Suprapubic skin (tissue), 4 donors: ENCODE measurements around the gene TOLLIP. TPM values are rescaled to one million over a fixed set of nuclear protein-coding genes. Genes with fewer than 3 reads are reported as not detected.
"Not testable (repeated sequence)": the region's sequence is repeated elsewhere in the genome, so short reads cannot be mapped to it uniquely, and the experiment has no call there.

Source experiments
- DNase-seq, 2 donors: peaks; one replicate each; pipeline ENCODE4 v3.0.0-alpha.2; 2019; ENCODE audit warnings: low spot score in 2 of 2
- H3K27ac ChIP-seq: fragments of 200-600 bp; sonication (generic); one replicate; pipeline ENCODE4 v1.5.1; 2019
- H3K27me3 ChIP-seq: fragments of 200-600 bp; sonication (generic); one replicate; pipeline ENCODE4 v1.5.1; 2019
- H3K36me3 ChIP-seq: fragments of 200-600 bp; sonication (generic); one replicate; pipeline ENCODE4 v1.5.1; 2019
- H3K4me1 ChIP-seq: fragments of 200-600 bp; sonication (generic); one replicate; pipeline ENCODE4 v1.5.1; 2019
- H3K4me3 ChIP-seq: fragments of 200-600 bp; sonication (generic); one replicate; pipeline ENCODE4 v1.5.1; 2019; ENCODE audit warnings: mild to moderate bottlenecking
- H3K9me3 ChIP-seq: fragments of 200-600 bp; sonication (generic); one replicate; pipeline ENCODE4 v1.5.1; 2019
- EP300 ChIP-seq: sonication (generic); formaldehyde crosslinking; IDR thresholded peaks from one replicate; pipeline ENCODE4 v1.6.1; 2017; ENCODE audit warnings: antibody characterized with exemption
- POLR2A ChIP-seq, 2 donors: fragments of 450-650 bp; IDR thresholded peaks; one replicate each; pipeline ENCODE4 v1.6.1; 2017; ENCODE audit warnings: antibody characterized with exemption in 2 of 2, mild to moderate bottlenecking in 2 of 2, moderate library complexity in 2 of 2
- POLR2AphosphoS5 ChIP-seq, 3 donors: sonication (generic); formaldehyde crosslinking; IDR thresholded peaks; one replicate each; pipeline ENCODE4 v1.6.1; 2017; ENCODE audit warnings: antibody characterized with exemption in 3 of 3
- WGBS: methylation state at CpG from one replicate; pipeline ENCODE4 v1.1.5; 2018; 5-methylcytosine and 5-hydroxymethylcytosine counted together
- total RNA-seq, 4 donors: library from RNA; depleted of rRNA; stranded (reverse); fragments of >200 nt; gene quantifications; one replicate each; pipeline ENCODE4 v1.1.0, GENCODE V29; 2016
- TF ChIP-seq, protein P1 (sequence below), 2 donors: fragments of 200-600 bp in 1 of 2; fragments of 450-650 bp in 1 of 2; sonication (generic) in 1 of 2; IDR thresholded peaks; one replicate each; pipeline ENCODE4 v1.5.1; 2016 to 2019; ENCODE audit warnings: antibody characterized with exemption in 2 of 2, mild to moderate bottlenecking in 1 of 2, moderate library complexity in 1 of 2

TOLLIP gene
- total RNA-seq, 4 donors from 2014 or later: 96.6 to 105 (median 100) TPM

DNA sequence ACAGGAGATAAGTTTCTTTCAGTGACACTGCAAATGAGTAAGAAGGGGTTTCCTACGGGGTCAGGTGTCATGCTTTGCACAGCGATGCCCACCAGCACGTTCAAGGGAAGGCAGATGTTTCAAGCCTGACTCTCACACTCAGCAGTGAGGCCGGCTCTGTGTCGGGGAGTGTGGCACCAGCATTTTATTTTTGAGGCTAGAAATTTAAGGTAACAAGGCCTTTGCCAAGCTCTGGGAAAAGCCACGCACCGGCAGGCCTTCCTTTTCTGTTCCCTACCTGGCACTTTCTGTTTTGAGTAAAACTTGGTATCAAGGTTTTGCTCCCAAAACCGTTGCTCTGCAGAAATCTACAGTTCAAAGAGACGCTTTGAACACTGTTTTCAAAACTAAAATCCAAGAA is 38.0 kb downstream of the TOLLIP start:
- H3K4me1 ChIP-seq: no peaks in the 10 kb centered on the region
- DNase-seq: no peak
- peaks cover 28% of the 10 kb centered on the region for H3K36me3 ChIP-seq
- 86% methylated on average over 9 of the region's 9 CpGs for WGBS
- no peak overlapping the region for H3K4me3 ChIP-seq
- no peaks in the 10 kb centered on the region for H3K27me3 ChIP-seq
- H3K9me3 ChIP-seq: no peaks in the 10 kb centered on the region
- TF ChIP-seq EP300 (no peak), POLR2AphosphoS5 (IDR thresholded peaks at IDR 0.05) (no peak), POLR2A (IDR thresholded peaks at IDR 0.05) (no peak)
- TF ChIP-seq, protein P1, sequence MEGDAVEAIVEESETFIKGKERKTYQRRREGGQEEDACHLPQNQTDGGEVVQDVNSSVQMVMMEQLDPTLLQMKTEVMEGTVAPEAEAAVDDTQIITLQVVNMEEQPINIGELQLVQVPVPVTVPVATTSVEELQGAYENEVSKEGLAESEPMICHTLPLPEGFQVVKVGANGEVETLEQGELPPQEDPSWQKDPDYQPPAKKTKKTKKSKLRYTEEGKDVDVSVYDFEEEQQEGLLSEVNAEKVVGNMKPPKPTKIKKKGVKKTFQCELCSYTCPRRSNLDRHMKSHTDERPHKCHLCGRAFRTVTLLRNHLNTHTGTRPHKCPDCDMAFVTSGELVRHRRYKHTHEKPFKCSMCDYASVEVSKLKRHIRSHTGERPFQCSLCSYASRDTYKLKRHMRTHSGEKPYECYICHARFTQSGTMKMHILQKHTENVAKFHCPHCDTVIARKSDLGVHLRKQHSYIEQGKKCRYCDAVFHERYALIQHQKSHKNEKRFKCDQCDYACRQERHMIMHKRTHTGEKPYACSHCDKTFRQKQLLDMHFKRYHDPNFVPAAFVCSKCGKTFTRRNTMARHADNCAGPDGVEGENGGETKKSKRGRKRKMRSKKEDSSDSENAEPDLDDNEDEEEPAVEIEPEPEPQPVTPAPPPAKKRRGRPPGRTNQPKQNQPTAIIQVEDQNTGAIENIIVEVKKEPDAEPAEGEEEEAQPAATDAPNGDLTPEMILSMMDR (IDR thresholded peaks at IDR 0.05): no peak
- H3K27ac ChIP-seq: no peak overlapping the region

DNA sequence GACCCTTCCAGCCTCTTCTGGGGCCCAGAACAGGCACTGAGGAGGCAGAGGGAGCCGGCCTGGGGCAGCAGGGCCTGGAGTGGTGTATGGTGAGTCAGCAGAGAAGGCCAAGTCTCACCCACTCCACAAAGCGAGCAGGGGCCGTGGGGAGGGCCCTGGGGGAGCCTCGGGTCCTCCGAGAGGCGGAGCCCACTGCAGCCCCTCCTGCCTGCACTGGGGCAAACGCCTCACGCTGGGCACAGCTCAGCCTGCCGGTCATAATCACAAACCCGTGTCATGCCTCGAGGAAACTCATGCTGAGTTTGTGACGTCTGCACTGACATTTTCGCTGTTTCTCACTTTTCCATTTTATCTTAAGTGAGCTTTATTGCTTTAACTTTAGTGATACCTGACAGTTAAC is 38.4 kb downstream of the TOLLIP start:
- no peaks in the 10 kb centered on the region for H3K4me1 ChIP-seq
- no peaks in the 10 kb centered on the region for H3K27me3 ChIP-seq
- no peak overlapping the region for H3K27ac ChIP-seq
- 79% methylated on average over 7 of the region's 13 CpGs for WGBS
- no peak overlapping the region for H3K4me3 ChIP-seq
- no peaks in the 10 kb centered on the region for H3K9me3 ChIP-seq
- peaks cover 24% of the 10 kb centered on the region for H3K36me3 ChIP-seq
- DNase-seq: no peak
- no peak for TF ChIP-seq POLR2AphosphoS5 (IDR thresholded peaks at IDR 0.05)
- TF ChIP-seq, protein P1 (IDR thresholded peaks at IDR 0.05): no peak
- no peak for TF ChIP-seq POLR2A (IDR thresholded peaks at IDR 0.05)
- TF ChIP-seq EP300: no peak

DNA sequence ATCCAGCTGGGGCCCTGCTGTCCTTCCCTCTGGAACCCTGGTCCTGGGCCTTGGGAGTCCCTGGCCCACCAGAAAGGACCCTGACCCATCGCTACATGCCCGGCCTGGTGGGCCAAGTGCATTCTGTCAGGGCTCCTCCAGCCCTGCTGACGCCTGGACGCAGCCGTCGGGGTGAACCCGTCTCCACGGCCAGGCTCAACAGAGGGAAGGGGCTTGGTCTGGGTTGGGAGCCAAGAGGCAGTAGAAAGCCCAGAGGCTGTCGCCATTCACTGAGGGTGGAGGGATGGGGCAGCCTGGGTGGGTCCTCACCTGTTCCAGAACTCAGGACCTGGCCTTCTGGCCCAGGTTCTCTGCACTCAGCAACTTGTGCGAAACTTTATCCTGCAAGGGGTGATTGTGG is 39.0 kb downstream of the TOLLIP start:
- no peaks in the 10 kb centered on the region for H3K27me3 ChIP-seq
- WGBS: 83% methylated on average over 2 of the region's 10 CpGs
- no peaks in the 10 kb centered on the region for H3K9me3 ChIP-seq
- no peak overlapping the region for H3K4me3 ChIP-seq
- H3K27ac ChIP-seq: no peak overlapping the region
- no peak for TF ChIP-seq POLR2A (IDR thresholded peaks at IDR 0.05)
- no peak for TF ChIP-seq POLR2AphosphoS5 (IDR thresholded peaks at IDR 0.05)
- TF ChIP-seq, protein P1 (IDR thresholded peaks at IDR 0.05): no peak
- TF ChIP-seq EP300: no peak
- DNase-seq: no peak
- peaks cover 21% of the 10 kb centered on the region for H3K36me3 ChIP-seq
- H3K4me1 ChIP-seq: no peaks in the 10 kb centered on the region

DNA sequence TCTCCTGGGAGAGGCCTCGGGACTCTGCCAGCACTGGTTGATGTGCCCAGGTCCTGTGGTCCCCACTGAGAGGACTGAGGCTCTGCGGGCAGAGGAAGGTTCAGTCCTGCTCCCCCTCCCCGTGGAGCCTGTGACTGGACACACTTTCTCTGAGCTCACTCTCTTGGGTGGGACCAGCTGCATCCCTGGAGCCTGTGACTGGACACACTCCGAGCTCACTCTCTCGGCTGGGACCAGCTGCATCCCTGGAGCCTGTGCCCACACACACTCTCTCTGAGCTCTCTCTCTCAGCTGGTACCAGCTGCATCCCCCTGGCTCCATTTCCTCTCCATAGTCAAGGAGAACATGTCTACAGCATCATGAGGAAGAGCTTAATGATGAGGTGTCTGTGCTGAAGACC is 39.5 kb downstream of the TOLLIP start:
- no peak overlapping the region for H3K27ac ChIP-seq
- H3K4me1 ChIP-seq: no peaks in the 10 kb centered on the region
- H3K36me3 ChIP-seq: peaks cover 16% of the 10 kb centered on the region
- no peaks in the 10 kb centered on the region for H3K27me3 ChIP-seq
- DNase-seq: no peak
- no peaks in the 10 kb centered on the region for H3K9me3 ChIP-seq
- TF ChIP-seq POLR2A (IDR thresholded peaks at IDR 0.05) (no peak), POLR2AphosphoS5 (IDR thresholded peaks at IDR 0.05) (no peak), EP300 (no peak)
- TF ChIP-seq, protein P1 (IDR thresholded peaks at IDR 0.05): no peak
- 82% methylated on average over 5 of the region's 5 CpGs for WGBS
- H3K4me3 ChIP-seq: no peak overlapping the region

DNA sequence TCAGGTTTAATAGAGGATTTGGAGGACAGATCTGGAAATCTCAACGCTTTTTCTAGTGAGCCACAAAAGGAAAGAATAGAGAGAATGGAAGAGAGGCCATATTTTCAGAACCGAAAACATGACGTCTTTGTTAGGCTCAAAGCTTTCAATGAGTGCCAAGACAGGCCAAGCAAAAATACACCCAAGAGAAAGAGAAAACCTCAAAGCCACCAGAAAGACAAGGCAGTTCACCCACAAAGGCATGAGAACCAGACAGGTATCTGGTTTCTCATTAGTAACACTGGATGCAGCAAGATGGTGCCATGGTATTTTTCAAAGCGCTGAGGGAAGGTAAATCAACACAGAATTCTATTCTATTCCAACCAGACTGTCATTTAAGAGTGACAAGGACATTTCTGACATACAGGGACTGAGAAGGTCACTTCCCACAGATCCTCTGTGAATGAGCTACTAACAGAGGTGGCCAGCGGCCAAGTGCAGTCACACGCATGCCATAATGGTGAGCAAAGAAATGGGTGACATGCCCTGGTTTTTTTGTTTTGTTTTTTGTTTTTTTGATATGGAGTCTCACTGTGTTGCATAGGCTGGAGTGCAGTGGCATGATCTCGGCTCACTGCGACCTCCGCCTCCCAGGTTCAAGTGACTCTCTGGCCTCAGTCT is 41.9 kb downstream of the TOLLIP start:
- Histone ChIP-seq H3K36me3 (peaks cover 5% of the 10 kb centered on the region), H3K4me1 (peaks cover 7% of the 10 kb centered on the region), H3K27ac (no peak overlapping the region), H3K9me3 (no peaks in the 10 kb centered on the region), H3K27me3 (no peaks in the 10 kb centered on the region), H3K4me3 (no peak overlapping the region)
- WGBS: 88% methylated on average over 9 of the region's 9 CpGs
- no peak for DNase-seq
- TF ChIP-seq POLR2A (IDR thresholded peaks at IDR 0.05): no peak
- TF ChIP-seq, protein P1 (IDR thresholded peaks at IDR 0.05): no peak
- TF ChIP-seq EP300: no peak
- TF ChIP-seq POLR2AphosphoS5 (IDR thresholded peaks at IDR 0.05): no peak

DNA sequence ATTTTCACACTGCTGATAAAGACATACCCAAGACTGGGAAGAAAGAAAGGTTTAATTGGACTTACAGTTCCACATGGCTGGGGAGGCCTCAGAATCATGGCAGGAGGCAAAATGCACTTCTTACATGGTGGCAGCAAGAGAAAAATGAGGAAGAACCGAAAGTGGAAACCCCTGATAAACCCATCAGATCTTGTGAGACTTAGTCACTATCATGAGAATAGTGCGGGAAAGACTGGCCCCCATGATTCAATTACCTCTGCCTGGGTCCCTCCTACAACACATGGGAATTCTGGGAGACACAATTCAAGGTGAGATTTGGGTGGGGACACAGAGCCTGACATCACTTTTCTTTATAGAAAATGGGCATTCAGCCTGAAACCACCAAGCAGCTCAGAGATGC is 42.5 kb downstream of the TOLLIP start:
- H3K4me1 ChIP-seq: peaks cover 13% of the 10 kb centered on the region
- H3K9me3 ChIP-seq, H3K4me3 ChIP-seq, H3K27me3 ChIP-seq, H3K36me3 ChIP-seq, H3K27ac ChIP-seq, DNase-seq: not testable (repeated sequence)
- 78% methylated on average over 2 of the region's 2 CpGs for WGBS

DNA sequence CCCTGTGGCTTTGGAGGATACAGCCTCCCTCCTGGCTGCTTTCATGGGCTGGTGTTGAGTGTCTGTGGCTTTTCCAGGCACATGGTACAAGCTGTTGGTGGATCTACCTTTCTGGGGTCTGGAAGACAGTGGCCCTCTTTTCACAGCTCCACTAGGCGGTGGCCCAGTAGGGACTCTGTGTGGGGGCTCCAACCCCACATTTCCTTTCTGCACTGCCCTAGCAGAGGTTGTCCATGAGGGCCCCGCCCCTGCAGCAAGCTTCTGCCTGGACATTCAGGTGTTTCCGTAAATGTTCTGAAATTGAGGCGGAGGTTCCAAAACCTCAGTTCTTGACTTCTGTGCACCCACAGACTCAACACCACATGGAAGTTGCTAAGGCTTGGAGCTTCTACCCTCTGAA is 44.0 kb downstream of the TOLLIP start:
- H3K4me1 ChIP-seq: peaks cover 18% of the 10 kb centered on the region
- not testable (repeated sequence) for H3K27me3 ChIP-seq, DNase-seq, H3K27ac ChIP-seq, H3K36me3 ChIP-seq, H3K9me3 ChIP-seq, H3K4me3 ChIP-seq
- WGBS: 100% methylated on average over 2 of the region's 4 CpGs
